Tibial artery (tissue), 4 donors: ENCODE measurements around the gene SCG3.

Experiments
- DNase-seq, 2 donors: peaks; one replicate each; pipeline ENCODE4 v3.0.0-alpha.2; 2019
- H3K27ac ChIP-seq, 2 donors: fragments of 200-600 bp; sonication (generic) in 1 of 2; 1 replicate in 1 of 2; 2 replicates in 1 of 2; pipeline ENCODE4 v1.5.1; 2018 to 2019; ENCODE audit warnings: mild to moderate bottlenecking in 1 of 2
- H3K27me3 ChIP-seq, 2 donors: fragments of 200-600 bp; sonication (generic) in 1 of 2; one replicate each; pipeline versions ENCODE4 v1.5.1 to v1.6.0; 2016 to 2019
- H3K36me3 ChIP-seq, 3 donors: fragments of 200-600 bp; sonication (generic) in 2 of 3; one replicate each; pipeline ENCODE4 v1.5.1; 2016 to 2019; ENCODE audit warnings: mild to moderate bottlenecking in 2 of 3
- H3K4me1 ChIP-seq, 4 donors: fragments of 200-600 bp; sonication (generic) in 2 of 4; 1 replicate in 3 of 4; 2 replicates in 1 of 4; pipeline ENCODE4 v1.5.1; 2016 to 2019
- H3K4me3 ChIP-seq, 2 donors: fragments of 200-600 bp; sonication (generic) in 1 of 2; 1 replicate in 1 of 2; 2 replicates in 1 of 2; pipeline ENCODE4 v1.5.1; 2018 to 2019; ENCODE audit warnings: mild to moderate bottlenecking in 2 of 2
- H3K9me3 ChIP-seq, 3 donors: fragments of 200-600 bp; sonication (generic) in 1 of 3; one replicate each; pipeline ENCODE4 v1.5.1; 2016 to 2019
- CTCF ChIP-seq, 2 experiments: fragments of 200-600 bp in 1 of 2; fragments of 450-650 bp in 1 of 2; IDR thresholded peaks; one replicate each; pipeline ENCODE4 v1.5.1; 2017 to 2019; ENCODE audit warnings: antibody characterized with exemption in 2 of 2, mild to moderate bottlenecking in 1 of 2, moderate library complexity in 1 of 2
- intact Hi-C: fragments of 100-400 bp; cut with DNase I; formaldehyde crosslinking; loops from one replicate; pipeline ENCODE4 v1.15.0; 2023; ENCODE audit warnings: low total_unique reads

The SCG3 gene

GRCh38 chr15:51692154-51692553 is 10.9 kb downstream of the SCG3 start:
- TF ChIP-seq CTCF (IDR thresholded peaks at IDR 0.05), result no peak
- no peak for DNase-seq
- no peak overlapping the region for H3K4me3 ChIP-seq
- H3K4me1 ChIP-seq, result no peaks in the 10 kb centered on the region
- H3K27me3 ChIP-seq, result peaks cover 0 to 4% of the 10 kb centered on the region in 2 donors
- no peak overlapping the region for H3K27ac ChIP-seq
- no peaks in the 10 kb centered on the region for H3K36me3 ChIP-seq
- no peaks in the 10 kb centered on the region for H3K9me3 ChIP-seq
- intact Hi-C loops, result no loop called here

- Histone ChIP-seq H3K4me3 (no peak overlapping the region), H3K9me3 (no peaks in the 10 kb centered on the region), H3K36me3 (no peaks in the 10 kb centered on the region), H3K27me3 (no peaks in the 10 kb centered on the region), H3K4me1 (no peaks in the 10 kb centered on the region), H3K27ac (no peak overlapping the region)
- DNase-seq, result no peak
- no peak for TF ChIP-seq CTCF (IDR thresholded peaks at IDR 0.05)
- intact Hi-C loops, result no loop called here
Measured at GRCh38 chr15:51696566-51696965, 15.3 kb downstream of the SCG3 start.

- H3K36me3 ChIP-seq, result no peaks in the 10 kb centered on the region
- no peaks in the 10 kb centered on the region for H3K9me3 ChIP-seq
- intact Hi-C loops, result no loop called here
- H3K27me3 ChIP-seq, result no peaks in the 10 kb centered on the region
- no peak for TF ChIP-seq CTCF (IDR thresholded peaks at IDR 0.05)
- no peak overlapping the region for H3K4me3 ChIP-seq
- no peak for DNase-seq
- H3K4me1 ChIP-seq, result no peaks in the 10 kb centered on the region
- no peak overlapping the region for H3K27ac ChIP-seq
Measured at GRCh38 chr15:51697163-51697562, 15.9 kb downstream of the SCG3 start.

GRCh38 chr15:51699373-51699772 is 18.1 kb downstream of the SCG3 start:
- H3K27ac ChIP-seq, result no peak overlapping the region
- H3K4me3 ChIP-seq, result no peak overlapping the region
- no peaks in the 10 kb centered on the region for H3K36me3 ChIP-seq
- no peak for DNase-seq
- no peak for TF ChIP-seq CTCF (IDR thresholded peaks at IDR 0.05)
- H3K4me1 ChIP-seq, result no peaks in the 10 kb centered on the region
- no peaks in the 10 kb centered on the region for H3K9me3 ChIP-seq
- intact Hi-C loops, result no loop called here
- H3K27me3 ChIP-seq, result no peaks in the 10 kb centered on the region

- Histone ChIP-seq H3K27me3 (no peaks in the 10 kb centered on the region), H3K9me3 (no peaks in the 10 kb centered on the region), H3K4me1 (no peaks in the 10 kb centered on the region), H3K27ac (no peak overlapping the region), H3K36me3 (no peaks in the 10 kb centered on the region), H3K4me3 (no peak overlapping the region)
- intact Hi-C loops, result no loop called here
- no peak for DNase-seq
- no peak for TF ChIP-seq CTCF (IDR thresholded peaks at IDR 0.05)
Measured at GRCh38 chr15:51702710-51703109, 21.4 kb downstream of the SCG3 start.

GRCh38 chr15:51706291-51706690 is 25.0 kb downstream of the SCG3 start:
- Histone ChIP-seq H3K27ac (no peak overlapping the region), H3K9me3 (no peaks in the 10 kb centered on the region), H3K27me3 (no peaks in the 10 kb centered on the region), H3K36me3 (no peaks in the 10 kb centered on the region), H3K4me1 (no peaks in the 10 kb centered on the region), H3K4me3 (no peak overlapping the region)
- no peak for TF ChIP-seq CTCF (IDR thresholded peaks at IDR 0.05)
- no peak for DNase-seq
- intact Hi-C loops, result no loop called here
